HG02763 (cell line): ENCODE data around the gene KHDC3L.

Experiments
- ATAC-seq: cut with Tn5 transposase; IDR thresholded peaks from one replicate; pipeline ENCODE4 v1.9.1; 2021; ENCODE audit warnings: mild to moderate bottlenecking, moderate library complexity; ENCODE audit not compliant: unreplicated experiment

The KHDC3L gene

GRCh38 chr6:73362358-73362757 is at the start of gene KHDC3L:
Gene KHDC3L (plus strand): TSS chr6:73362658. CDS start chr6:73362730, 72 bp downstream.
- no peak for ATAC-seq

GRCh38 chr6:73314577-73315492 is 47.6 kb upstream of the KHDC3L start:
- ATAC-seq: no peak

- no peak for ATAC-seq
Measured at GRCh38 chr6:73323323-73323722, 39.1 kb upstream of the KHDC3L start.

- no peak for ATAC-seq
Measured at GRCh38 chr6:73325656-73326055, 36.8 kb upstream of the KHDC3L start.

GRCh38 chr6:73328790-73329189 is 33.7 kb upstream of the KHDC3L start:
- no peak for ATAC-seq

- ATAC-seq: no peak
Measured at GRCh38 chr6:73329201-73329600, 33.3 kb upstream of the KHDC3L start.

GRCh38 chr6:73339340-73339739 is 23.1 kb upstream of the KHDC3L start:
- ATAC-seq: no peak

- ATAC-seq: no peak
Measured at GRCh38 chr6:73340048-73340447, 22.4 kb upstream of the KHDC3L start.

- no peak for ATAC-seq
Measured at GRCh38 chr6:73341335-73341734, 21.1 kb upstream of the KHDC3L start.

GRCh38 chr6:73342174-73342573 is 20.3 kb upstream of the KHDC3L start:
- ATAC-seq: no peak

- ATAC-seq: no peak
Measured at GRCh38 chr6:73343164-73343563, 19.3 kb upstream of the KHDC3L start.

- no peak for ATAC-seq
Measured at GRCh38 chr6:73348550-73349204, 13.8 kb upstream of the KHDC3L start.

- no peak for ATAC-seq
Measured at GRCh38 chr6:73349311-73349710, 13.1 kb upstream of the KHDC3L start.

- ATAC-seq: no peak
Measured at GRCh38 chr6:73353636-73354593, 8.5 kb upstream of the KHDC3L start, which contains the start of gene DPPA5. Gene DPPA5 (minus strand): TSS chr6:73354276. CDS start chr6:73354225, 51 bp downstream.

- no peak for ATAC-seq
Measured at GRCh38 chr6:73362869-73363536, 545 bp downstream of the KHDC3L start.

- no peak for ATAC-seq
Measured at GRCh38 chr6:73363537-73363875, 1.0 kb downstream of the KHDC3L start.

- no peak for ATAC-seq
Measured at GRCh38 chr6:73364121-73364520, 1.7 kb downstream of the KHDC3L start.

GRCh38 chr6:73364549-73364948 is 2.1 kb downstream of the KHDC3L start:
- ATAC-seq: no peak

- ATAC-seq: no peak
Measured at GRCh38 chr6:73367761-73368355, 5.4 kb downstream of the KHDC3L start.

- ATAC-seq: no peak
Measured at GRCh38 chr6:73368675-73369074, 6.2 kb downstream of the KHDC3L start.
